Stomach smooth muscle (tissue), 2 donors: ENCODE data around the gene PCSK7.

Source experiments
- H3K27ac ChIP-seq: one replicate; pipeline ENCODE4 v1.7.0; 2013; ENCODE audit warnings: mild to moderate bottlenecking, low read length, inconsistent platforms
- H3K27me3 ChIP-seq, 2 donors: one replicate each; pipeline ENCODE4 v1.7.0; 2013; ENCODE audit warnings: low read length in 2 of 2; ENCODE audit not compliant: insufficient read depth in 2 of 2, control insufficient read depth in 1 of 2
- H3K36me3 ChIP-seq, 2 donors: one replicate each; pipeline ENCODE4 v1.7.0; 2013; ENCODE audit warnings: low read length in 2 of 2; ENCODE audit not compliant: control insufficient read depth in 2 of 2, insufficient read depth in 2 of 2
- H3K4me1 ChIP-seq: one replicate; pipeline ENCODE4 v1.7.0; 2013; ENCODE audit warnings: low read length; ENCODE audit not compliant: control insufficient read depth, insufficient read depth
- H3K4me3 ChIP-seq, 2 donors: one replicate each; pipeline ENCODE4 v1.7.0; 2013; ENCODE audit warnings: low read length in 2 of 2
- H3K9ac ChIP-seq, 2 donors: one replicate each; pipeline ENCODE4 v1.7.0; 2013; ENCODE audit warnings: low read length in 2 of 2, mild to moderate bottlenecking in 1 of 2
- H3K9me3 ChIP-seq, 2 donors: one replicate each; pipeline ENCODE4 v1.7.0; 2013; ENCODE audit warnings: low read length in 2 of 2; ENCODE audit not compliant: control insufficient read depth in 2 of 2
- donor health status: healthy.
- donor health status: Pancreatic carcinoma.

PCSK7 gene

DNA sequence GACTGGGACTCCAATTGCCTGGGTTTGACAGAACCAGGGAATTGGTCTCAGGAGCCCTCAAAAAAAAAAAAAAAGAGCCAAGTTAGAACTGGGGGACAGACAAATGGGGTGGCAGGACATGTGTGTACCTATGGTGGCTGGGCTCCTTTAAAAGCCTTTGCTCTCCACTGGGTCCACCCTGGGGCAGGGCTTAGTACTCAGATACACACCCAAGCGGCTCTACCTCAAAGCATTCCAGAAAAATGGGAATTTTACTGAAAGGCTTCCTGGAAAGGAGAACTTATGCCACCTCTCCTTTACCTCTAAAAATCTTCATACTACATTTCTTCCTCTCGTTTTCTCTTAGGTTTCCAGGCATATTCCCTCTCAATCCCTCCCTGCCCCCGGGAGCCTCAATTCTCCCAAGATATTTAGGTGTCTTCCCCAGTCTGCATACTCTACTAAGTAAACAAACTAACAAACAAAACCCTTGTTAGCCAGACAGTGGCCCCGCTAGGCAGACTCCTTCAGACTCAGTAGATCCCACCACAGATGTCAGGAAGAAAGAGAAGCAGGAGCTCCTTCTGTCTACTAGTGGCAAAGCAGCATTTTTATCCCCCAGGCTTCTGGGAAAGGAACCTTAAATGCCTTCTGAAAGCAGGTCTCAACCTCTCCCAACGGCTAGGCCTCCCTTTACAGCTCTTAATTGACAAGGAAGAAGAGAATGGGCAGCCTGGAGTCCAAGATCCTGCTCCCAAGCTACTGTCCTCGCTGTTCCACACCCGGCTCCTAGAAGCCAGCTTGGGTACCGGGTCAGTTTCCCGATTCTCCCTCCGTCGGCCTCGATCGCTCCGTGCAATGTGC is 653 bp downstream of the PCSK7 start:
- Histone ChIP-seq H3K27me3 (no peaks in the 10 kb centered on the region), H3K4me3 (peak overlapping the region; percentile 94 to 95), H3K9ac (peak overlapping the region; percentile 93 to 100), H3K9me3 (no peaks in the 10 kb centered on the region), H3K36me3 (peaks cover 26 to 28% of the 10 kb centered on the region in 2 donors), H3K27ac (peak overlapping the region; percentile 95), H3K4me1 (peaks cover 28% of the 10 kb centered on the region)

DNA sequence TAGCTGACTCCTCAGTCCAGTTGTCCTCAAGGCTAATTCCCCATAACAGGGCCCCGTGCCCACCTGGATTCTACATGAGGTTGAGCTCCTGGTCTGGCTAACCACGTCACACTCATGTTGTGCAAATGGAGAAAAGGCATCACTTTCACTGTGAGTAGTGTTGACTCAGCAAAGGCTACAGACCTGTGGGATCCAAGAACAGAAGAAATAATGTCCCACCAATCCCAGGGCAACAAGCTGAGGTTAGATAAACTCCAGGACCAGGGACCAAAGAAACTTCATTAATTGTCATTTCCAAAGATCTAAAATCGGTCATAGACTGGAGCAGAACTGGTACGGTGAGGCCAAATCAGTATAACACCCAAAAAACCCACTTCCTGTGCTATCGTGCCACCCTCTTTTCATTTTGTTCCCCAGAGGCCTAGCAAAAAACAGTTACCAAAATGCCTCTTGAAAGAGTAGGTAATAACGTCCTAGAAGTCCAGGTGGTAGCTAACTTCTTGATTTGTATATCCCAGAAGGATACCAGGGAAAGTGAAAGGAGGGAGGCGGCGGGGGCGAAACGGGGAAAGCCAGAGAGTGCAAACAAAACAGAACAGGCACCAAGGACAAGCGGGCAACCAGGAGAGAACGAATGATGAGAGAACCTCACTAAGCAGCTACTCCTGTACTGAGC is 1.4 kb downstream of the PCSK7 start:
- Histone ChIP-seq H3K4me3 (peak overlapping the region in 1 of 2 donors; percentile 94), H3K9me3 (no peaks in the 10 kb centered on the region), H3K36me3 (peaks cover 29 to 33% of the 10 kb centered on the region in 2 donors), H3K27me3 (no peaks in the 10 kb centered on the region), H3K9ac (peak overlapping the region in 1 of 2 donors; percentile 93), H3K27ac (peak overlapping the region; percentile 95), H3K4me1 (peaks cover 33% of the 10 kb centered on the region)

DNA sequence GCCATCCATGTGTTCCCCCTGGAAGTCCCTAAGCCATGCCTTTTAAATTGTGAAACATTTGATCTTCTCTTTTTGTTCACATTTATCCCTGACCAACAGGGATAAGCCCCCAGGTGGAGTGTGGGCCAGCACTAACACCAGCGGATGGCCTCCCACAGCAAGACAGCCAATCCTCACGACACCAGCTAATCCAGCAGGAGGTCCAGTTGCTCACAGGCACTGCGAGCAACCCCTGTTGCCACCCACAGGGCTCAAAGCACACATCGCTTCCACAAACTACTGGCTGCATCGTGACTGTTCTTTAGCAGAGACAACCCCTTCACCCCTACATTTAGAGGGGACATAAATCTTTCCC is 2.0 kb downstream of the PCSK7 start:
- H3K9me3 ChIP-seq = no peaks in the 10 kb centered on the region
- H3K36me3 ChIP-seq = peaks cover 29 to 33% of the 10 kb centered on the region in 2 donors
- no peak overlapping the region for H3K4me3 ChIP-seq
- peaks cover 33% of the 10 kb centered on the region for H3K4me1 ChIP-seq
- H3K27me3 ChIP-seq = no peaks in the 10 kb centered on the region
- H3K9ac ChIP-seq = no peak overlapping the region
- no peak overlapping the region for H3K27ac ChIP-seq

DNA sequence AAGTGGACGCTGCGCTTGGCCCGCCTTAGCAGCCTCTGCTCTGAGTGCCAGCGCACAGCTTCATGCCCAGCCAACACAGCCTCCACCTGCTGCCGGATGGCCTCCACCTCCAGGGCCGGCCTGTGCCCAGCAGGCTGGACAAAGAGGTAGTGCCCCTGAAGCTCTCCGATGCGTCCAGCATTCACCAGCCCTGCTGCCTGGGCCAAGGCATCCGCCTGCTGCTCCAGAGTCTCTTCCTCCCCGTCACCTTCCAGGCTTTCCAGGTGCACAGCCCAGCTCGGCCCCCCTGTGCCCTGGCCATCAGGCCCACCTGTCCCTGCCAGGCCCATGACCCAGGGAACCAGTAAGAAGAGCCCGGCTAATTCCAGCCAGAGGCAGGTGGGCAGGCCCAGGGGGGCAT is 2.5 kb downstream of the PCSK7 start:
- H3K36me3 ChIP-seq = peaks cover 29 to 33% of the 10 kb centered on the region in 2 donors
- no peak overlapping the region for H3K4me3 ChIP-seq
- no peak overlapping the region for H3K9ac ChIP-seq
- no peak overlapping the region for H3K27ac ChIP-seq
- H3K27me3 ChIP-seq = no peaks in the 10 kb centered on the region
- H3K4me1 ChIP-seq = peaks cover 33% of the 10 kb centered on the region
- no peaks in the 10 kb centered on the region for H3K9me3 ChIP-seq

DNA sequence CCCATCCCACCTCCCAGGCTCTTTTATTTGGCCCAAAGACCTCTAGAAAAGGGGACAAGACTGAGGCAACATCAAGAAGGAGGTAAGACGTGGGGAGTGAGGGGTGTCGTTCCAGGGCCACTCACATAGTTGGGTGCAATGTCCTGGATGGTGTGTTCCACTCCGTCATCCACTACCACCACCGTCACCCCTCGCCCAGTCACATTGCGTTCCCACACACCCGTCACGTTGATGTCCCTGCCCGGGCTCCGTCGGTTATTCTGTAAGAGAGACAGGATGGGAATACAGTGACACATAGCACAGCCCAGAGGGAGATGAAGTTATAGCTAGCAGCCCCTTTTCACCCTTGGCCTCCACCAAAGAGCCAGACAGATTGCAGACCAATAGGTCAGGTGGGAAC is 3.8 kb downstream of the PCSK7 start:
- Histone ChIP-seq H3K27me3 (no peaks in the 10 kb centered on the region), H3K4me1 (peaks cover 31% of the 10 kb centered on the region), H3K9ac (no peak overlapping the region)

DNA sequence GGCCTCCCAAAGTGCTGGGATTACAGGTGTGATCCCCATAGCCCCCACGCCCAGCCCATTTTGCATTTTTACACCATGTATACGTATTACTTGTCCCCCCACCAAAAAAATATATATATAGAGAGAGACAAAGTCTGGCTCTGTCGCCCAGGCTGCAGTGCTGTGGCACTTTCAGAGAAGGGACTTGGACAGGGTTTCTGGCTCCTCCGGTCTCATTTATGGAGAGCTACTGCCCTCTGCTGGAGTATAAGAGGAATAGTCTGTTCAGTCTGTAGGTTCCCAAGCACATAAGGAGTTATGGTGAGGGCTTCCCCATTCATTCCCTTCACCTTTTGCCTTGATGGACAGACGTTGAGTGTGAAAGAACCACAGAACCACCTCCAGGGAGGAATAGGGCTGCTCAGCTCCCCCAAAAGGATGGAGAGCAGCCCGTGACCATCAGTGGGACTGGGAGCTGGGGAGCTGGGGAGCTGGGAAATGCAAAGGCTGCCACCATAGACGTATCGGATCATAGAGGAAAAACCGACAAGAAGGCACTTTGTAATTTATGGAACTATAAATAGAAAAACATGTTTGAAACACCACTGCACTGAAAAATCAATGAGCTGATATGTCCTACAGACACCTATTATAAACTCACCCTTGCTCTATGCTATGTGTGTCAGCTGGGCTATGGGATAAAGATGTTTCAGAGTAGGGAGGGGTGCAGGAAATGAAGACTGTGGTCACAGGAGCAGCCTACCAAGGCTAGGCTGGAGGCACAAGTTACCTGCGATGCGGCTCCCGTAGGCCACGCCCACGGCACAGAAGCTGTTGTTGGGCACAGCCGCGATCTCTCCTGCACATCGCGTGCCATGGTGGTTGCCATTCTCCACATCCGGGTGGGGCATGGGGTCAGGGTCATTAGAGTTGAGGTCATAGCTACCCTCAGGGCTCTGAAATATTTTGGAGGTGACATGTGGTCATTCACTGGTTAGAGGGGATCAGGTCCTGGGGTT is 5.2 kb downstream of the PCSK7 start:
- H3K4me1 ChIP-seq = peaks cover 38% of the 10 kb centered on the region
- no peaks in the 10 kb centered on the region for H3K27me3 ChIP-seq
- peaks cover 44 to 45% of the 10 kb centered on the region in 2 donors for H3K36me3 ChIP-seq
- H3K9ac ChIP-seq = no peak overlapping the region
- H3K9me3 ChIP-seq = no peaks in the 10 kb centered on the region
- no peak overlapping the region for H3K27ac ChIP-seq
- H3K4me3 ChIP-seq = no peak overlapping the region

More for the DNA sequence above, 3.8 kb downstream of the PCSK7 start:
- Histone ChIP-seq H3K27ac (no peak overlapping the region), H3K9me3 (no peaks in the 10 kb centered on the region), H3K36me3 (peaks cover 41 to 43% of the 10 kb centered on the region in 2 donors), H3K4me3 (no peak overlapping the region)

DNA sequence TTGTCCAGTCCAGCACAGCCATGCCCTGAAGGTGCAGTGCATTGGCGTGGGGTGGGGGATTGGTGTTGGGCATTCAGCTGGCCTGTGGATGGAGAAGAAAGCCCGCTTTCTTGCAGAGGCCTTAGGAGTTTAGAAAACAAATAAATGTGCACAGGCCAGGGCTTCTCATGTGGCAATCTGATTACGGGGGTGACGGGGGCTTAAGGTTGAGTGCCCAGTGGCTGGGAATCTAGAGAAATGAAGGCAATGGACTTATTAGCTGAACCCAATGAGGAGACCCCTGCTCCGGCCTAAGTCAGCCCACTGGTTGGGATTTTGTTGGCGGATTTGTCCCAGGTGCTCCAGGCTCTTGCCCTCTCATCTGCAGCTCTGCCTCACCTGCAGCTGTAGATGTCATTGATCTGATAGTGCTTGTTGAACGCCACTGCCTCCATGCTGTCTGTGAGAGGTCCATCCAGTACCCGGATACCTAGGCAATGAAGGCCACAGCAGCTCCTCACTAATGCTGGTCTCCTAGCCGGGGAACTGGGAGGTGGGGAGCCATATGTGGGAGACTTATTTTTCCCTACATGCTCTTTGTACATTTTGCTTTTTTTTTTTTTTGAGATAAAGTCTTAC is 6.2 kb downstream of the PCSK7 start:
- H3K36me3 ChIP-seq = peaks cover 44 to 45% of the 10 kb centered on the region in 2 donors
- no peak overlapping the region for H3K4me3 ChIP-seq
- H3K27me3 ChIP-seq = no peaks in the 10 kb centered on the region
- H3K9ac ChIP-seq = no peak overlapping the region
- no peak overlapping the region for H3K27ac ChIP-seq
- peaks cover 36% of the 10 kb centered on the region for H3K4me1 ChIP-seq
- H3K9me3 ChIP-seq = no peaks in the 10 kb centered on the region

DNA sequence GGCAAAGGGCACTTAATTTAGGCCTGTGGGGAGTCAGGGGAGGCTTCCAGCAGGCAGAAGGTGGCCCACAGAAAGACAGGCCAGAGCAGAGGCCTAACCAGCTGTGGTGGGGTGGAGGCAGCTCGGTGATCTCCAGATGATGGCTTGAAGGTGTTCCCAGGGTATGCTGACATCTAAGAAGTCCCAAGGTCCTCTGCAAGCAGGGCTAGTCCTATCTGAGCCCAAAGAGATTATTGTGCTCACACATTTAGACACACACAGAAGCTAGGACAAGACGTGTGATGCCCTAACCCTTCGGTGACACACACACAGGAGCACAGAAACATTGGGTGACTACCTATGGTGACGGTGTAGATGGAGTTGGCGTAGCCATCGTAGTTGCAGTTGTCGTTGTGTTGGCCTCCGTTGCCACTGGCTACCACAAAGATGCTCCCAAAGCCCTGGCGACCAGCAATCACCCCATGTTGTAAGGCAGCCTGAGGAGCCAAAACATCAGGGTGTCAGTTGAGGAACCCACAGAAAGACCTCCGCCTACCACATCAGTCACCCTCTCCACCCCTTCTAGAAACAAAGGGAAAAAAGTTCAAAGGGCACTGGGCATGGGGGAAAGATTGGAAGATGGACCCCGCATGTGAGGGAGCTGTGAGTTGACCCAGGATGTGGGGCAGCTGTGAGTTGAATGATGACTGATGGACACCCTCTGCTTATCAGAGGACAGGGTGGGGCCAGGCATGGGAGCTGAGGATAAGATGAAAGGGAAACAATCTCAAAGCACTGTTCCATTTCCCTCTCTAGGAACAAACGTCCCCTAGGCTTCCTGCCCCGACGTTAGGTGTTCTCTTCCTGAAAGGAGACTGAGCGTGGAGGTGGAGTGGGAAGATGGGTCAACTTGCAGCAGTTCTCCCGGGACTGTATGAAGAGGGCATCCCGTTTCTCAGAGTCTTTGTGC is 7.9 kb downstream of the PCSK7 start:
- peaks cover 38 to 39% of the 10 kb centered on the region in 2 donors for H3K36me3 ChIP-seq
- peak overlapping the region; percentile 19 to 21 for H3K9ac ChIP-seq
- no peak overlapping the region for H3K4me3 ChIP-seq

DNA sequence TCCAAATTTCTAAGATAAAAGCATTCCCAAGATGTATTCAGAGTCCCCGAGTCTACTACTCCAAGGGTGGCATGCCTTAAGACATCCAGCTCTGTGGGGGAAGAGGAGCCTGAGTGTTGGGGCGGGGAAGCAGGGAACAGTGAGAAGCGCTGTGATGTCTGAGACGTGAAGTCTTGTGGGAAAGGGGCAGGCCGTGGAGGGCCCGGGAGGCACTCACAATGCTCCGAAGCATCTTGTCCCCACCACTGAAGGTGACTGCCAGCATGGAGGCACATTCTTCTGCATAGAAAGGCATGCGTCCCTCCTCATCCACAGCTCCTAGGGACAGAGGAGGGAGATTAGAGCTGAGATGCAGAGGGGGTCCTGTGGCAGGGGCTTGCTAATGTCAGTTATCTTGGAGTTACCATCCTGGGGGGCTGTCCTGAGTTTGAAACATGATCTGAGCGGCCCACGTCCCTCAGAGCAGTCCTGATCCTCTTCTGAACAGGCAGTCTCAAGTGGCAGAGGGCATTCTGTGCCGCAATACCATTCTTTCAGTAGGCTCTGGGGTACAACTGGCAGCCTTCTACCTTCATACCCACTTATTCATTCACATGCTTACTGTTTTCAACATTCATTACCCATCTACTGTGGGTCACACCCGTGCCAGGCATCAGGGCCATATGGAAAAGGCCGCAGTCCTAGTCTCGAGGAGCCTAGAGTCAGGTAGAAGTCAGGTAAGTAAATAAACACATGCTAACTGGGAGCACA is 8.7 kb downstream of the PCSK7 start:
- H3K4me1 ChIP-seq = peaks cover 54% of the 10 kb centered on the region
- H3K9ac ChIP-seq = peak overlapping the region; percentile 5 to 19
- H3K27ac ChIP-seq = peak overlapping the region; percentile 99
- H3K9me3 ChIP-seq = no peaks in the 10 kb centered on the region
- no peak overlapping the region for H3K4me3 ChIP-seq
- no peaks in the 10 kb centered on the region for H3K27me3 ChIP-seq
- peaks cover 34 to 37% of the 10 kb centered on the region in 2 donors for H3K36me3 ChIP-seq

More for the DNA sequence above, 7.9 kb downstream of the PCSK7 start:
- Histone ChIP-seq H3K9me3 (no peaks in the 10 kb centered on the region), H3K27ac (peak overlapping the region; percentile 99), H3K27me3 (no peaks in the 10 kb centered on the region), H3K4me1 (peaks cover 45% of the 10 kb centered on the region)
